Activated CD4-positive, alpha-beta T cell treated with anti-CD3 and anti-CD28 coated beads, Interleukin-2, amount 50 U/mL, for 16 hours (primary cell): ENCODE results near the gene SLC1A5.
"Not testable (repeated sequence)": the region's sequence is repeated elsewhere in the genome, so short reads cannot be mapped to it uniquely, and the experiment has no call there.

Experiments used
- DNase-seq: peaks from one replicate; pipeline ENCODE4 v3.0.0-alpha.2; 2020

The SLC1A5 gene

DNA sequence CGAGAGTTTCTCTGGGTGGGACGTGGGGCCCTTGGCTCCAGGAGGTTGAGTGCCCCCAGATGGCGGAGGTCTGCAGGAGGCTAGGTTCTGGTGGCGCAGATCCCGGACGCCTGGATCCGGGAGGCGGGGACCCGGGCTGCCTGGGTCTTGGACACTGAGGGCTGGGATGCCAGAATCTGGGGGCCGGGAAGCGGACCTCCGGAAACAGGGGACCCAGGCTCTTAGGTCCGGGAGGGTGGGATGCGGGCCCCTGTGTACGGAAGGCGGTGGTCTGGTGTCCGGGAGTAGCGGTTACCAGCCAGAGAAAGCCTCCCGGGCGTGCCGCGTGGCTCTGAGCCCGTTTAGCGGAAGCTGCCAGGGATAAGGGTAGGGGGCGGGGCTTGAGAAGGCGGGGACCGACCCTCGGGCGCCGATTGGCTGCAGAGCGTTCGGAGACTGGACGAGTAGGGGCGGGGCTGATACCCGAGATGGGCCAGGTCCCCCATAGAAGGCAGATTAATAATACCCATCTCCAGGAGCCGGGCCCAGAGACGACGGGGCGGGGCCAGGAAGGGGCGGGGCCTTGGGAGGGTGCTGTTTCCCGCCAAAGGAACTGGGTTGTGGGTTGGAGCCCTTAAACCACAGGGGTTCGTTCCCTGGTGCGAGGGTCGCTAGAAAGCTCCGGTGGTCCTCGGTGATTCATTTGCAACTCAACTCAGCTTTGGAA, at the start of gene SLC1A5:
Gene SLC1A5, minus strand, starts transcription at position 333 of the 706 bp plus-strand sequence. CDS start 629 bp downstream, outside the sequence.
- peak; percentile 100 for DNase-seq

DNA sequence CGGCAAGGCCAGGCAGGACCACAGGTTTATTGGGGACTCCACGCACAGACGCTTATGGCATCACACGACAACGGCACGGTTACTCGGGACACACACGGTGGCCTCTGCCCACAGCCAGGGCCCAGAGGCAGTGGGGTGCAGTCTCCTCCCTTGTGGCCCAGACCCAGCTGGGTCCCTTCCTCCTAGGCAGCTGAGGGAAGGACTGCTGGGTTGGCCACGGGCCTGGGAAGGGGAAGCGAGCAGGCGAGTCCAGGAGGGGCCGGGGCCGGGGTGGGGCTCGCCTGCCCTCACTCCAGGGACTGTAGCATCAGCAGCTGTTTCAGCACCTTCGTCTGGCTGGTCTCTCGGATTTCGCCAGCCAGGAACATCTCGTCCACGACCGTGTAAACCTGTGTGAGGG, 49.8 kb upstream of the SLC1A5 start:
- no peak for DNase-seq

DNA sequence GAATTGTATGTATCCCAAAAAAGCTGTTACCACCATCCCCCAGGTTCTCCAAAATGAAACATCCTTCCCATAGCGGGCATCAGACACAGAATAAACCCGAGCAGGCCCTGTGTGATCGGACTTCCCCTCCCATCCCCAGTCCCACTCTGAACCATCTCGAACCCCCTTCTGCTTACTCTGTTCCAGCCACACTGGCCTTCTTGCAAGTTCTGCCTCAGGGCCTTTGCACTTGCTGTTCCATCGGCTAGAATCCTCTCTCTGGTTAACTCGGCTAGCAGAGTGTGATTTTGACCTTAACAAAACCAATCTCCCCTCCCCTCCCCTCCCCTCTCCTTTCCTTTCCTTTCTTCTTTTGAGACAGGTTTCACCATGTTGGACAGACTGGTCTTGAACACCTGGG, 46.6 kb upstream of the SLC1A5 start:
- no peak for DNase-seq

GRCh38 chr19:46834121-46834520, 45.7 kb upstream of the SLC1A5 start:
- no peak for DNase-seq

DNA sequence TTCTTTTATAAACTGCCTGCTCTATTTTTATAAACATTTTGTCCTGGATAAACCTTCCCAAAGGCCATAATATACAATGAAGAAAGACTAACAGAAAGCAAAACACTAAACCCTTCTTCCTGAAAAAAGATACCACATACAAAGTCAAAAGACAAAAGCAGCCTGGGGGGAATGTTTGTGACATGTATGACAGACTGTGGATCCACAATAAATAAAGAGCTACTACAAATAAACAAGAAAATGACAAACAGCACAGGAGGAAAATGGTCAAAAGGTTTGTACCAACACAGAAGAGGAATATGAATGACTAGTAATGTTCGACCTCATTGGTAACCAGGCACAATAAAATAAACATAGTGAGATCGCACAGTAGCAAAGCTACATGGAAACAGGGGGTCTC, 42.5 kb upstream of the SLC1A5 start:
- DNase-seq: no peak

- peak; percentile 30 for DNase-seq
These were observed 40.1 kb upstream of the SLC1A5 start for GRCh38 chr19:46828484-46828883.

DNA sequence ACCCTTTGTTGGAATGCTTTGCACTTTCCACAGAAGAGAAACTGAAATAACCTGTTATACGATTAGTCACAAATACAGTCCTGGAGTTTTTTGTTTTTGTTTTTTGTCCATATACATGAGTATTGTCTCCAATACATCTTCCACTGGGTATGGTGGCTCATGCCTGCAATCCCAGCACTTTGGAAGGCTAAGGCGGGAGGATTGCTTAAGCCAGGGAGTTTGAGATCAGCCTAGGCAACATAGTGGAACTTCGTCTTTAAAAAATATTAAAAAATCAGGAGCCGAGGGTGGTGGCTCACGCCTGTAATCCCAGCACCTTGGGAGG, 37.3 kb upstream of the SLC1A5 start:
- DNase-seq: no peak

- no peak for DNase-seq
These were observed 36.7 kb upstream of the SLC1A5 start for GRCh38 chr19:46824890-46825730.

GRCh38 chr19:46823049-46823448, 34.7 kb upstream of the SLC1A5 start:
- DNase-seq: no peak

DNA sequence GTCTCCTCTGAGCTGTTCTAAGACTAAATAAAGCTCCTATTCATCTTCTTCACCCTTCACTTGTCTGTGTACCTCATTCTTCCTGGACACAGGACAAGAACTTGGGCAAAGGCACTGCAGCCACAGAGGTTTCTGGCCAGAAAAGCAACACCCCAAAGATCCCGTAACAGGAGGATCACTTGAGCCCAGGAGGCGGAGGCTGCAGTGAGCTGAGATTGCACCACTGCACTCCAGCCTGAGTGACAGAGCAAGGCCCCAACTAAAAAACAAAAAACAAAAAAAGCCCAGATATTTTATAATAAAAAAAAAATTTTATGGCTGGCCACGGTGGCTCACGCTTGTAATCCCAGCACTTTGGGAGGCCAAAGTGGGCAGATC, 34.0 kb upstream of the SLC1A5 start:
- not testable (repeated sequence) for DNase-seq

GRCh38 chr19:46821512-46822409, 33.4 kb upstream of the SLC1A5 start:
- DNase-seq: peak; percentile 53

DNA sequence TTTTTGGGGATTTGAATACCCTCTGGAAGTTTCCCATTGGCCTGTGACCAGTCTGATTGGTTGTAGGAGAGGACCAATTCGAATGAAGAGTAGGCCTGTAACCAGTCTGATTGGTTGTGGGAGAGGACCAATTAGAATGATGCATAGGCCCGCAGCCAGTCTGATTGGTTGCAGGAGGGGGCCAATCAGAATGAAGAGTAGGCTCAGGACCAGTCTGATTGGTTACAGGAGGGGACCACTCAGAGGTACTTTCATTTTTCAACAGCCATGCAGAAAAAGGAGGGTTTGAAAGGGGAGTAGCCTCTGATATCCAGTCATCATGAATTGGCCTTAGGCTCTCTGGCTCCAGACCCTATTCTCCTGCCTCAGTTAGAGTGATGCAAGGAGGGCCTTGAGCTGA, 30.4 kb upstream of the SLC1A5 start:
- DNase-seq: no peak

GRCh38 chr19:46815833-46816627, 27.6 kb upstream of the SLC1A5 start:
- no peak for DNase-seq

- DNase-seq: no peak
These were observed 25.5 kb upstream of the SLC1A5 start for GRCh38 chr19:46813839-46814358.

DNA sequence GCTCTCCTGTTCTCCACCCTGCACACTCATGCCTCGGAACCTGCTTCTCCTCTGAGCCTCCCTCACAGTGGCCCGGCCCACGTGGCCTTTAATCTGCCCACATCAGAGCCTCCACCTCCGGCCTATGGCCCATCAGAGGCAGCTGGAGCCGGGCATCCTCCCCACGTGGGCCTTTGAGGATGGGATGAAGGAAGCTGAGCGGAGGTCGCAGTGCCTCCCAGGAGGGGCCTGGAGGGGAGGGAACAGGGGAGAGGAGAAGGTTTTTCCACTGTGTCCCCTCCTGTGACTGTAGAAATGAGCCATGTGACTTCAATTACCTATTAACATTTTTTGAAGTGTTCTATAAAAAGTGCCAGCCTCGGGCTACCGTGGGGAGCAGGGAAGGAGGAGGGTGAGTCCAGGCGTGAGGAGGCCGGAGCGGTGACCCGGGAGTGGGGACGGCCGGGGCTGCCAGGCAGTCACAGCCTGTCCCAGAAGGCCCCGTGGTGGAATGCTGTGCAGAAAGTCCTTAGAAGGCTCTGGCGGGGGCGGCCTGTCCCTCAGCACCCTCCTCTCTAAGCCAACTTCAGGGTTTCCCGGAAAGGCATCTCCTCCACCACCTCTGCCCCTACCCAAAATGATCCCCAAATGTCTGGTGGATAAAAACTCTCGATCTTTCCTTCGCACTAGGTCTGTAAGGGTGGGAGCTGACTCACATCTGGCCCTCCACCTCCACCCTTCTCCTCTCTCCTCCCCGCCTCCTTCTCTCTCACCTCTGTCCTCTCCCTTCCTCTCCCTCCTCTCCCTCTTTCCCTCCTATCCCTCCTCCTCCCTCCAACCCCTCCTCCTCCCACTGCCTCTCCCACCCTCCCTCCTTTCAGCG, 24.8 kb upstream of the SLC1A5 start:
- no peak for DNase-seq

DNA sequence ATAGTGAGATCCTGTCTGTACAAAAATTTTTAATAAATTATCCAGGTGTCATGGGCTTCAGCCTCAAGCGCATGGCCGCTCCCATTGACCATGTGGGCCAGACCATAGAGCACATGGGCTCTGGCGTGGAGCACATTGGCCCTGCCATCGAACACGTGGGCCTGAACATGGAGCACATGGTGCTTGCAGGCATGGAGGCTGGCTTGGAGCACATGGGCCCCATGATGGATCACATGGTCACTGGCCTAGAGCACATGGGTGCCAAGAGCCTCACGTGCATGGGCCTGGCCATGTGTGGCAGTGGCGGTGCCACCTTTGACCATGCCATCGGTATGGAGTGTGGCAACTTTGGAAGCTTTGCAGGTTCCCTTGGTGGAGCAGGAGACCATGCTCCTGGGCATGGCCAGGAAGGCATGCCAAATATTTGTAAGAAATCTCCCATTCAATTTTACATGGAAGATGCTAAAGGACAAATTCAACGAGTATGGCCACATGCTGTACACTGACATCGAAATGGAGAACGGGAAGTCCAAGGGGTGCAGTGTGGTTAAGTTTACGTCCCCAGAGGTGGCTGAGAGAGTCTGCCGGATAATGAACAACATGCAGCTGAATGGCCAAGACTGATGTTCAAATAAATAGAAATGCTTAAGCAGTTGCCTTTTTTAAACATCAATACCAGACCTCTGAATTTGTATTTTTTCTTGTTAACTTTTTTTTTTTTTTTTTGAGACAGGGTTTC, 21.3 kb upstream of the SLC1A5 start:
- DNase-seq: no peak

GRCh38 chr19:46806656-46807055, 18.3 kb upstream of the SLC1A5 start:
- no peak for DNase-seq

GRCh38 chr19:46804432-46804831, 16.0 kb upstream of the SLC1A5 start:
- DNase-seq: not testable (repeated sequence)

- DNase-seq: no peak
These were observed 15.2 kb upstream of the SLC1A5 start for GRCh38 chr19:46803555-46803954.

GRCh38 chr19:46802152-46802551, 13.8 kb upstream of the SLC1A5 start:
- DNase-seq: no peak

DNA sequence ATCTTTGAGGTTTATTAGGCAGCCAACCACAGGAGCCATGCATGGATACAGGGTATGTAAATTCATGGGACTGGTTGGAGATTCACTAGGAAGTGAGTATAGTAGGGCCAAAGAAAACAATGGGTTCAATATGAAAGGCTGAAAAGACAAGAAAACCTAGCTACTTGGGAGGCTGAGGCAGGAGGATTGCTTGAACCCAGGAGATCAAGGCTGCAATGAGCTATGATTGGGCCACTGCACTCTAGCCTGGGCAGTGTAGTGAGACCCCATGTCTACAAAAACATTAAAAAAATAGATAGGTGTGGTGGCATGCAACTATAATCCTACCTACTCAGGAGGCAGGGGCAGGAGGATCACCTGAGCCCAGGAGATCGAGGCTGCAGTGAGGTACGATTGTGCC, 10.3 kb upstream of the SLC1A5 start:
- DNase-seq: no peak
